IMR-90 (cell line): ENCODE measurements around the gene GPR152.

Experiments used
- CEBPB ChIP-seq: IDR thresholded peaks from 2 replicates; pipeline ENCODE4 v1.6.1; 2012; ENCODE audit warnings: low read depth, low read length, improper control_type of control experiment
- CTCF ChIP-seq: conservative IDR thresholded peaks from 2 replicates; pipeline ENCODE4 v1.5.1; 2012; ENCODE audit warnings: mild to moderate bottlenecking, low read depth, low read length, improper control_type of control experiment
- FOS ChIP-seq: fragments of 150-350 bp; IDR thresholded peaks from 2 replicates; pipeline ENCODE4 v1.6.1; 2016; ENCODE audit warnings: low read depth, low read length
- MAFK ChIP-seq: IDR thresholded peaks from 2 replicates; pipeline ENCODE4 v1.6.1; 2012; ENCODE audit warnings: low read depth, low read length, improper control_type of control experiment
- MAZ ChIP-seq: IDR thresholded peaks from 2 replicates; pipeline ENCODE4 v1.6.1; 2012; ENCODE audit warnings: low read depth, mild to moderate bottlenecking, low read length, improper control_type of control experiment, moderate library complexity, borderline replicate concordance
- MXI1 ChIP-seq: IDR thresholded peaks from 2 replicates; pipeline ENCODE4 v1.6.1; 2012; ENCODE audit warnings: low read depth, mild to moderate bottlenecking, low read length, moderate library complexity, borderline replicate concordance
- NFE2L2 ChIP-seq: fragments of 150-350 bp; IDR thresholded peaks from 2 replicates; pipeline ENCODE4 v1.6.1; 2016; ENCODE audit warnings: low read depth, mild to moderate bottlenecking, low read length
- POLR2A ChIP-seq: IDR thresholded peaks from 2 replicates; pipeline ENCODE4 v1.6.1; 2012; ENCODE audit warnings: mild to moderate bottlenecking, low read depth, low read length
- RAD21 ChIP-seq: IDR thresholded peaks from 2 replicates; pipeline ENCODE4 v1.6.1; 2012; ENCODE audit warnings: low read length, improper control_type of control experiment
- RCOR1 ChIP-seq: IDR thresholded peaks from 2 replicates; pipeline ENCODE4 v1.6.1; 2012; ENCODE audit warnings: mild to moderate bottlenecking, low read length, improper control_type of control experiment; ENCODE audit not compliant: insufficient replicate concordance
- RFX5 ChIP-seq: IDR thresholded peaks from 2 replicates; pipeline ENCODE4 v1.8.0; 2012; ENCODE audit warnings: low read depth, mild to moderate bottlenecking, low read length, moderate library complexity
- SMC3 ChIP-seq: fragments of 150-350 bp; IDR thresholded peaks from 2 replicates; pipeline ENCODE4 v1.6.1; 2016; ENCODE audit warnings: low read depth, mild to moderate bottlenecking, antibody characterized with exemption, low read length, moderate library complexity
- USF2 ChIP-seq: fragments of 150-350 bp; IDR thresholded peaks from 2 replicates; pipeline ENCODE4 v1.6.1; 2017; ENCODE audit warnings: mild to moderate bottlenecking, antibody characterized with exemption, low read length, low read depth
- TF ChIP-seq, protein P1 (sequence below): fragments of 150-350 bp; IDR thresholded peaks from 2 replicates; pipeline ENCODE4 v1.6.1; 2016; ENCODE audit warnings: low read depth, mild to moderate bottlenecking, low read length, moderate library complexity, borderline replicate concordance

DNA sequence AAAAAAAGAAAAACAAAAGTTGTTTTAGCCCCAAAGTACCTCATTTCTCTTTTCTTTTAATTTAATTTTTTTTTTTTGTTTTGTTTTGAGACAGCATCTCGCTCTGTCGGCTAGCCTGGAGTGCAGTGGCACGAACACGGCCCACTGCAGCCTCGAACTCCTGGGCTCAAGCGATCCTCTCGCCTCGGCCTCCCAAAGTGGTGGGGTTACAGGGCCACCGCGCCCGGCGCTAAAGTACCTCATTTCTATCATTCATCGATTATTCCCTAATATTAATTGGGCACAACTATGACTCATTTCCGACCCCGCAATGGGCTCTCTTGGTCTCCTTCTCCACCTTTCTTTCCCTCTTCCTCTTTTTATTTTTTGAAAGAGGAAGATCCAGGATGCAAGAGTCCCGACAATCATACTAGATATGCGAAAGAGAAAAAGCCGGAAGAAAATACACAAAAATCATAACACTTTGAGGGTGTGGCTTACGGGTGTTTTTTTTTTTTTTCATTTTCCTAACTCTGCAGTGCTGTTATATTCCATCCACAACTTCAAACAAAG lies 29.8 kb upstream of the GPR152 start:
- no peak for TF ChIP-seq CTCF
- no peak for TF ChIP-seq POLR2A
- TF ChIP-seq, protein P1, sequence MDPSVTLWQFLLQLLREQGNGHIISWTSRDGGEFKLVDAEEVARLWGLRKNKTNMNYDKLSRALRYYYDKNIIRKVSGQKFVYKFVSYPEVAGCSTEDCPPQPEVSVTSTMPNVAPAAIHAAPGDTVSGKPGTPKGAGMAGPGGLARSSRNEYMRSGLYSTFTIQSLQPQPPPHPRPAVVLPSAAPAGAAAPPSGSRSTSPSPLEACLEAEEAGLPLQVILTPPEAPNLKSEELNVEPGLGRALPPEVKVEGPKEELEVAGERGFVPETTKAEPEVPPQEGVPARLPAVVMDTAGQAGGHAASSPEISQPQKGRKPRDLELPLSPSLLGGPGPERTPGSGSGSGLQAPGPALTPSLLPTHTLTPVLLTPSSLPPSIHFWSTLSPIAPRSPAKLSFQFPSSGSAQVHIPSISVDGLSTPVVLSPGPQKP, result no peak
- TF ChIP-seq RFX5, result no peak
- no peak for TF ChIP-seq USF2
- no peak for TF ChIP-seq SMC3
- TF ChIP-seq CEBPB, result no peak
- TF ChIP-seq RAD21, result no peak
- TF ChIP-seq MAFK, result no peak
- no peak for TF ChIP-seq RCOR1
- TF ChIP-seq FOS, result no peak
- TF ChIP-seq NFE2L2, result no peak
- no peak for TF ChIP-seq MXI1
- TF ChIP-seq MAZ, result no peak
